Suppressor macrophage treated with lipopolysaccharide for 4 hours (primary cell): ENCODE results near the gene DALRD3.

Source experiments
- DNase-seq: peaks from one replicate; pipeline ENCODE4 v3.0.0-alpha.2; 2020

DALRD3 gene

DNA sequence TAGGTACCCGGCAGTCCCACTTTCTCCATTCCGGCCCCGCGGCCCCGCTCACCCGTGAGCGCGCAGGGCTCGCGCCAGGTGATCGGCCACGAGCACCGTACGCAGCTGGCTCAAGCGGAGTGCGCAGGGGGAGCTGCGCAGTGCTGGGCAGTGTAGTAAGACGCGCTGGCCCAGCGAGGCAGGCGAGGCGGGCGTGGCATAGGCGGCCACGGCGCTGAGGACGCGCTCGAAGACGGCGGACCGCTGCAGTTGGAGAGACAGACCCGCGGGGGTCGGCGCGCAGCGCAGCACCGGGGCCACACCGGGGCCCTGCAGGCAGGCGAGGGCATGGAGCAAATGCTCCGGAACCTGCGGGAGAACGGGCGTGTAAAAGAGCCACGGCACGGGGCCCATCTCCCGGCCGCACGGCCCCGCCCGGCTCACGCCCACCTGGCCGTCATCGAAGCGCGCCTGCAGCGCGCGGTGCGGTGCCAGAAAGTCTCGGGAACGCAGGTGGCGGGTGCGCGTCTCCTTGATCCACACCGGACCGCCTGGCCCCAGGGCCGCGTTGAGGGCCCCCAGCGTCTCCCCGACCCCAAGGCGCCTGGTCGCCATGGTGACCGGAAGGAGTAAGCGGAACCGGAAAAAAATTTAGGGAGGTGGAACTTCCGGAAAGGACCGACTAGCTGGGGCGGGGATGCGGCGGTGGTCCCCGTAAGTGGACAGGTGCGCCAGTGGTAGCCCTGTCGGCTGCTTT, at the start of gene DALRD3:
TSS of gene DALRD3 (minus strand) at position 610 of the 736 bp plus-strand sequence. CDS start at position 594, 16 bp downstream.
- peak; percentile 61 for DNase-seq

- DNase-seq, result no peak
Measured at GRCh38 chr3:49058011-49058410, 39.6 kb upstream of the DALRD3 start.

DNA sequence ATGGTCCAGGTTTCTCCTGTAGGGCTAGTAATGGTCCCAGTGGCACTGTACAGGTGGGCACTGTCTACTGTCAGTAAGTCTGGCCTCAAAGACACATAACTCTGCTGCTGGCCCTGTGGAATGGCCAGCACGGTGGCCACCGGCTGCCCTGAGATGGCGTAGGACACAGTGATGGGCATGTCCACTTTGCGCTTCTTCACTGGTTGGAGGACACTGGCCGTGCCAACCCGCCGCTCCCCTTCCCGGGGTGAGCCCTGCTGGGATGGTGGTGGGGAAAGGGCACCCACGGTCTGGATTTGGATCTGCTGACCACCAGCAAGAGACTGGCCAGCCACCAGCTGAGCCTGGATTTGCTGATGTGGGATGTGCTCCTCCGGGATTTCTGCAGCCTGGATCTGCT, 38.9 kb upstream of the DALRD3 start:
- no peak for DNase-seq

GRCh38 chr3:49054344-49054862, 36.0 kb upstream of the DALRD3 start:
- no peak for DNase-seq

GRCh38 chr3:49053543-49053942, 35.2 kb upstream of the DALRD3 start:
- no peak for DNase-seq

DNA sequence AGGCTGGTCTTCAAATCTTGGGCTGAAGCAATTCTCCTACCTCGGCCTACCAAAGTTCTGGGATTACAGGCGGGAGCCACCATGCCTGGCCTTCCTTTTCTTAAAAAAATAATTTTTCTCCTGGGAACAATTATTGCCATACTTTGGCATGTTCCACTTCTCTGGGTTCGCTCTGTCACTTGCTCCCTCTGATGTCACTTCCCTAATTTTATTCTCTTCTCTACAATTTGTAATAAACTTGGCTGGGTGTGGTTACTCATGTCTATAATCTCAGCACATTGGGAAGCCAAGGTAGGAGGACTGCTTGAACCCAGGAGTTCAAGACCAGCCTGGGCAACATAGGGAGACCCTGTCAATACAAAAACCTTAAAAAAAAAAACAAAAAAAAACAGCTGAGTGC, 16.9 kb upstream of the DALRD3 start:
- DNase-seq, result peak; percentile 55

DNA sequence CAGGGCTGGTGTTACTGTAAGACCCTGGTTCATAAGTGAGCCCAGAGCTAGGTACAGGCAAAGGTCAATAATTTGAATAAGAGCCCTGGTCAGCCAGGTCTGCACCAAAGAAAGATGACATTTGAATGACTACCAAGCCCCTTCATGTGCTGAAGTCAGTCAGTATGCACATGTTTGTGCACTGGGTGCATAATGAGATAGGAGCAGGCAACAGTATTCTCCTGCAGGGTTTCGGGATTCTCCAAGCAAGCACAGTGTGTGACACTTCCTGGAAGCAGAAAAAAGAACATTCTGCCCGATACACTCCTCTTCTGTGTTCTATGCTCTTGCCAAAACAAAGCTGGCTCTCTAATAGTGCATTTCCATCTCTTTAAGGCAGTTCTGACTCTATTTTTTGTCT, 16.3 kb upstream of the DALRD3 start:
- no peak for DNase-seq

DNA sequence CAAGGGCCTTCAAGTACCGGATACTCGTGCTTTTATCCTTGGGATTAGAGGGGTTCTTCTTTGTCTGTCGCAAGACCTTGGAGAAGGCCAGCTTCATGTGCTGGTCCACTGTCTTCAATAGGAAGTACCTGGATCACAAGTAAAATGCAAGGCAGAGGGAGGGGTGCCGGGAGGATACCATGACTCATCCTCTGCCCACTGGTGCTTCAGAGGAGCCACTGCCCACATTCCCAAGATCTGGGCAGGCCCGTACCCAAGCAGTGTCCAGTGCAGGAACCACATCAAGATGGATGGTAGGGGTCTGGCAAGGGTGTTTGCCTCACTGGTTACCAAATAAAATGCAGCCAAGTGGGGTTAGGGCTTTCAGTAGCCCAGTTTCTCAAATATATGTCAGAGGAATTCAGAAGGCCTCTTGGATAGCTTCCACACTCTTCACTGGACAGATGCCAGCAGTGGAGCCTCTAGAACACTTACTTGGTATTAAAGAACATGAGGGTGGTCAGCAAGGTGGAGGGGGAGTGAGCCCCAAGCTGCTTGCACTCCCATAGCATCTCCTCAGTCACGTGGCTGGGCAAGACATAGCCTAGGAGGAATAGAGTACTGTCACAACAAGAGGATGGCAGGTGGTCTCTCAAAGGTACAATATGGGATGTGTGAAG, 14.4 kb upstream of the DALRD3 start:
- no peak for DNase-seq

GRCh38 chr3:49030321-49030720, 11.9 kb upstream of the DALRD3 start:
- no peak for DNase-seq

DNA sequence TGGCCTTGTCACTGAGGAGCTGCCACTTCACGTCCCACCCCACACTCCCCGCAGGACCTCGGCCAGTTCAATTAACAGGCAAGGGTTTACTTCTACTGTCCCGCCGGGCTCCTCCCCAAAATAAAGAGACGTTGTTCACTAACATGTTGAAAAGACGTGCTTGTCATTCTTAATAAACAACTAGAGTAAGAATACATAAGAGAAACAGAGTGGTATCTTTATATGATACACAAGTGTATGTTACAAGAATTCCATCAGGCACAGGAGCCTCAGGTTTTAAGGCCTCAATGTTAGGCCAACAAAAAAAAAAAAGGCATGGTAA, 11.1 kb upstream of the DALRD3 start:
- no peak for DNase-seq

DNA sequence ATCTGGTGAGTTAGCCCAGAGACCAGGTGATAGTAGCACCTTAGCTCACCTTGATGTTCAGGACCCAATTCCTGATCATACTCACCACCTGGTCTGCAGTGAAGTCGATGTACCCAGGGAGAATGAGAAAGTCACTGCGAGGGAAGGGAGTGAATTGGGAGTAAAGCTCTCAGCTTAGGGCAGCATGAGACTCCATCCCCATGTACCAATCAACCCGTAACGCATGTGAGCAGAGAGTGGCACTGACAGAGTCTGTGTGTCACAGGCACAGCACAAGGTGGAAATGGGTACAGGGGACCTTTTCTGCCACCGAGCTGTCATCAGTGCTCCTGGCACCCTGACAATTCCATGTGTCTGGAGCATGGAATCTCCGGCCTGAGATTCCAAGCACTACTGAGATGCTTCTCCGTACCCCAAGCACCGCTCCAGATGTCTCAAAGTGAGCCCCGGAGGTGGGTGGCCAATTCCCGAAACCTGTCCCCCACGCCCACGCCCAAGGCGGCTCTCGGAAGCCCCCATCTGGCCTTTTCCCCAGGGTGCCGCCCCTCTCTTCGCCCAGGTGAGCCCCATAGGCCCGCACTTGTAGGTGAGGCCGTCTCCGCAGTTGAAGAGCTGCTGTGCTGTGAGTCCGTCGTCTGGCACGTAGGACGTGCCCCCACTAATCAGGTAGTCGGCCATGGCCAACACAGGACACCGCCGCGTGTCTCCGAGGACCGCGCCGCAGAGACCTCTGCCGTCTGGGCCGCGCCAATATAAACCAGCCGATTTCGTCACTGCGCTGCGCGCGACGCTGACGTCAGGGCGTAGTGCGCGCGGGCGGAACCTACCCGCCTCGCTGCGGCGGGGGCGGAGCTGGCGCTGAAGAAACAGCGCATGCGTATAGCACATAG, 10.5 kb upstream of the DALRD3 start, which contains the start of gene IMPDH2:
TSS of gene IMPDH2 (minus strand) at position 726 of the 890 bp plus-strand sequence. CDS start at position 678, 48 bp downstream.
- peak; percentile 98 for DNase-seq

- no peak for DNase-seq
Measured at GRCh38 chr3:49028298-49028672, 9.9 kb upstream of the DALRD3 start.

DNA sequence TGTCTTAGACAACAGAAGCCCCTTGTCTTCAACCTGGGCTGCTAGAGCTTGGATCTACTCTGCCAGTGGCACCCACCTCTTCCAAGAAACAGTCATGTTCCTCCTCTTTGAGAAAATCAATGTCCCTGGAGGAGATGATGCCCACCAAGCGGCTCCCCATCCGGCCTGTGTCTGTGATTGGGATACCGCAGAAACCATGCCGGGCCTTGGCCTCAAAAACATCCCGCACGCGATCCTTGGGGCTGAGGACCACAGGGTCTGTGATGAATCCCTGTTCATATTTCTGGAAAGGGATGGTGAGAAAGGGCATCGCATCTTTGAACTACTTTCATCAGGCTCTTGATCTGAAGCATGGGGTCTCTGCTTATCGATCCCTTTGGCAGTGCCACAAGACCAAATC, 9.3 kb upstream of the DALRD3 start:
- DNase-seq, result no peak

- DNase-seq, result no peak
Measured at GRCh38 chr3:49026536-49026935, 8.2 kb upstream of the DALRD3 start.

DNA sequence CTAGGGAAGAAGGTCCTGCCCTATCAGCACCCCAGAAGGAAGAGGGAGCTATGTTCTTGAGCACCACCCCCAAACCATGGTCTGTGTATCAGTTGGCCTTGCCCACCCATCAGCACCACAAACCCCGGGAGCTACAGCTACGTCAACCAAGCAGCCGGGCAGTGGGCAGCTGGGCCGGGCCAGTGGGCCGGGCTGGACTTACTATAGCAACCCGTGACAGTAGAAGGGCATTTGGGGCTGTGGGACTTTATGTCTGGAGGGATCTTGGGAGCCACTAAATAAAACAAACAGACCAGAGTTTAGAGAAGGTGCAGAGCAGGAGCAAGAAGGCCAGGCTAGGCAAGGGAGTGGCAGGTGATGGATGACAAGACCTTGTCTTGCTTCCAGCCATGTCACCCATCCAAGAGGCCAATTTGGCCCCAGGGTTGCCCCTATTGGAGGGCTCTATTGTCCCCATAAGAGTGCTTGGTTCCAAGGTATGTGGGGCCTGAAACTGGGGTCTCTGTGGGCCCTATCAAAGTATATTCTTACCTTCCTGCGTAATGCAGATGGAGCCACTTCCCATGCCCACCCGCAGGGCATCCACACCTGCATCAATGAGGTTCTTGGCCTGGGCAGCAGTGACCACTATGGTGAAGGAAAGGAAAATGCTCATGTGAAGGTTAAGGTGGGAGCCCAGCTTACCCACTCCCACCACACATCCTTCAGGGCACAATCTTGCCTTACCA, 7.6 kb upstream of the DALRD3 start:
- no peak for DNase-seq

- no peak for DNase-seq
Measured at GRCh38 chr3:49025005-49025792, 6.8 kb upstream of the DALRD3 start.

GRCh38 chr3:49024449-49024848, 6.1 kb upstream of the DALRD3 start:
- DNase-seq, result no peak

- DNase-seq, result no peak
Measured at GRCh38 chr3:49023775-49024174, 5.4 kb upstream of the DALRD3 start.

GRCh38 chr3:49022688-49023171, 4.3 kb upstream of the DALRD3 start:
- no peak for DNase-seq

- DNase-seq, result peak; percentile 97
Measured at GRCh38 chr3:49021813-49022687, 3.7 kb upstream of the DALRD3 start, which contains the start of gene NDUFAF3. NDUFAF3 (plus strand) TSS chr3:49022121; CDS start chr3:49022145, 24 bp downstream.
